Measurements from ENCODE around the gene NOTCH1. TPM values are rescaled to one million over a fixed set of nuclear protein-coding genes. Genes with fewer than 3 reads are reported as not detected.

The NOTCH1 gene
- total RNA-seq, 6 experiments from 2014 or later: 12.1 to 17.1 (median 14.7) TPM

DNA sequence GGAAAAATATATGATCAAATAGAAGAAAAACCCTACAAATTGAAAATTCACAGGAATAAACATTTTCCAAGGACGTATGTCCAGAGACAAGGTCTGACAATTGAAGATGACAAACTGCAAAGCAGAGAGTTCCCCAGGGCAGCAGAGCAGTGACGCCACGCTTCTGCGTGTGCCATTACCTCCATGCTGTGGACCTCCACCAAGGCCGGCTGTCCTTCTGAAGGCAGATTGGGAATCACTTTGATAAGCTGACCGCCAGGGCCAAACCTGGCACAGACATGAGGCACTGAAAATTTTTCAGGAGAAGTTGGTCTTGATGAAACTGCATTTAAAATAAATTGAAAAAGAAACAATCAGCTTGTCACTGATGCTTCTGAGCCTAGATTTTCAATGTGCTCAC is 81.6 kb downstream of the NOTCH1 start:
- no peak for DNase-seq
- Mint-ChIP-seq H3K9me3 (no peaks in the 10 kb centered on the region), H3K4me1 (ENCODE audit: low read depth) (no peaks in the 10 kb centered on the region), H3K27me3 (ENCODE audit: insufficient read depth) (peaks cover 2% of the 10 kb centered on the region), H3K27ac (no peak overlapping the region), H3K36me3 (ENCODE audit: low read depth) (peaks cover 29% of the 10 kb centered on the region), H3K4me3 (no peak overlapping the region)
- TF ChIP-seq, protein P1, sequence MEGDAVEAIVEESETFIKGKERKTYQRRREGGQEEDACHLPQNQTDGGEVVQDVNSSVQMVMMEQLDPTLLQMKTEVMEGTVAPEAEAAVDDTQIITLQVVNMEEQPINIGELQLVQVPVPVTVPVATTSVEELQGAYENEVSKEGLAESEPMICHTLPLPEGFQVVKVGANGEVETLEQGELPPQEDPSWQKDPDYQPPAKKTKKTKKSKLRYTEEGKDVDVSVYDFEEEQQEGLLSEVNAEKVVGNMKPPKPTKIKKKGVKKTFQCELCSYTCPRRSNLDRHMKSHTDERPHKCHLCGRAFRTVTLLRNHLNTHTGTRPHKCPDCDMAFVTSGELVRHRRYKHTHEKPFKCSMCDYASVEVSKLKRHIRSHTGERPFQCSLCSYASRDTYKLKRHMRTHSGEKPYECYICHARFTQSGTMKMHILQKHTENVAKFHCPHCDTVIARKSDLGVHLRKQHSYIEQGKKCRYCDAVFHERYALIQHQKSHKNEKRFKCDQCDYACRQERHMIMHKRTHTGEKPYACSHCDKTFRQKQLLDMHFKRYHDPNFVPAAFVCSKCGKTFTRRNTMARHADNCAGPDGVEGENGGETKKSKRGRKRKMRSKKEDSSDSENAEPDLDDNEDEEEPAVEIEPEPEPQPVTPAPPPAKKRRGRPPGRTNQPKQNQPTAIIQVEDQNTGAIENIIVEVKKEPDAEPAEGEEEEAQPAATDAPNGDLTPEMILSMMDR (IDR thresholded peaks at IDR 0.05): no peak

DNA sequence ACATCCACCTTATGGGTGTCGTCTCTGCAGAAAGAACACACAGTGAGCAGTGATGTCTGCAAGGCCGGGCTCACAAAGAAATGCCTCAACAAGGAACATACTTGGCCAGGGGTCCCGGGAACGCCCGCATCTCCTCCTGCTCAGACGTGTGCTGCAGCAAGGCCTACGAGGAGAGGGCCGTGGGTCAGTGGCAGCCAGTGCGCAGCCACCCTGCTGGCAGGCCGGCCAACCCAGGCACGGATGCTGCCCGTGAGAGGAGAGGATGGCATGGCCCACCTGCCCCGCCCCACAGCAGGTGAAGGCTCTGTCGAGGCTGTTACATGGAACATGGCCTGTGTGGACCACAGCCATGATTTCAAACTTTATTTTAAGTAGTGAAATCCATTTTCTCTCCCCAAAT is 82.3 kb downstream of the NOTCH1 start:
- Mint-ChIP-seq H3K4me1 (ENCODE audit: low read depth) (no peaks in the 10 kb centered on the region), H3K27me3 (ENCODE audit: insufficient read depth) (peaks cover 5% of the 10 kb centered on the region), H3K9me3 (no peaks in the 10 kb centered on the region), H3K36me3 (ENCODE audit: low read depth) (peaks cover 33% of the 10 kb centered on the region), H3K4me3 (no peak overlapping the region), H3K27ac (no peak overlapping the region)
- TF ChIP-seq, protein P1 (IDR thresholded peaks at IDR 0.05): no peak
- DNase-seq: no peak

DNA sequence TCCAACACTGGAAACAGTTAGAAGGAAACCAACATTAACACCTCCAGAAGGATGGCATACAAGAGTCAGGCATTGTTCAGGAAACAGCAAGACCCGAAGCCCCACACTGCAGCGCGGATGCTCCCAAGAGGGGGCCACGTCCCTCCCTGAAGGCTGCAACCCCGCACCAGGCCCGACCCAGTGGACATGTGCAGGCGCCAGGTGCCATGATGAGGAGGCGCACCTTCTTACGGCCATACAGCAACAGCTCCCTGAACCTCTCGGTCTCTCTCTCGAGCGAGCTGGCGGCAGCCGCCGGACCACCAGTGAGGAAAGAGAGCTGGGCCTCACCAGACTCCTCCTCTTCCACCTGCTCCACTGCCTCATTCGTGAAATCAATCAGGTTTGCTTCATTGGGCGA is 83.2 kb downstream of the NOTCH1 start:
- no peaks in the 10 kb centered on the region for H3K4me1 Mint-ChIP-seq (ENCODE audit: low read depth)
- H3K27ac Mint-ChIP-seq: no peak overlapping the region
- TF ChIP-seq, protein P1 (IDR thresholded peaks at IDR 0.05): no peak
- DNase-seq: no peak
- H3K9me3 Mint-ChIP-seq: no peaks in the 10 kb centered on the region
- no peak overlapping the region for H3K4me3 Mint-ChIP-seq
- H3K27me3 Mint-ChIP-seq (ENCODE audit: insufficient read depth): peaks cover 5% of the 10 kb centered on the region
- peaks cover 33% of the 10 kb centered on the region for H3K36me3 Mint-ChIP-seq (ENCODE audit: low read depth)

DNA sequence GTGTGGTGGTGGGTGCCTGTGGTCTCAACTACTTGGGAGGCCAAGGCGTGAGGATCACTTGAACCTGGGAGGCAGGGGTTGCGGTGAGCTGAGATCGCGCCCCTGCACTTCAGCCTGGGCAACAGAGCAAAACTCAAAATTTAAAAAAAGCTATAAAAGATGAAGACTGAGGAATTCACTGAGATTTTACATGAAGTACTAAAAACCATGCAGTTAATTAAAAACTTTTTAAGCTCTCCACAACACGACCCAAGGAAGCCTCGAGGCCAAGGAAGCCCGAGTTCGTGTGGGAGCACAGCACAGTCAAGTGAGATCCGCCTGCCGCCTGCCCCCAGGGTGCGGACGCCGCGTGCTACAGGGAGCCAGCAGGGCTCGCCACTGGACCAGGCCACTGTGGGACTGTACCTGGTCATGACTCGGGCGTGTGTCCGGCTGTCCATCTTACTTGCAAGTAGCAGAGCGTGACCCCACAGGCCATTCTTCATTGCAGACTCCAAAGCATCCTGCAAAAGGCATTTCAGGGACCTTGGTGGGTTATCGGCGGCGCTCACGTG is 85.0 kb downstream of the NOTCH1 start:
- DNase-seq: no peak
- Mint-ChIP-seq H3K27me3 (ENCODE audit: insufficient read depth) (peaks cover 5% of the 10 kb centered on the region), H3K4me3 (no peak overlapping the region), H3K9me3 (no peaks in the 10 kb centered on the region), H3K36me3 (ENCODE audit: low read depth) (peaks cover 28% of the 10 kb centered on the region), H3K4me1 (ENCODE audit: low read depth) (no peaks in the 10 kb centered on the region), H3K27ac (no peak overlapping the region)
- TF ChIP-seq, protein P1 (IDR thresholded peaks at IDR 0.05): no peak

DNA sequence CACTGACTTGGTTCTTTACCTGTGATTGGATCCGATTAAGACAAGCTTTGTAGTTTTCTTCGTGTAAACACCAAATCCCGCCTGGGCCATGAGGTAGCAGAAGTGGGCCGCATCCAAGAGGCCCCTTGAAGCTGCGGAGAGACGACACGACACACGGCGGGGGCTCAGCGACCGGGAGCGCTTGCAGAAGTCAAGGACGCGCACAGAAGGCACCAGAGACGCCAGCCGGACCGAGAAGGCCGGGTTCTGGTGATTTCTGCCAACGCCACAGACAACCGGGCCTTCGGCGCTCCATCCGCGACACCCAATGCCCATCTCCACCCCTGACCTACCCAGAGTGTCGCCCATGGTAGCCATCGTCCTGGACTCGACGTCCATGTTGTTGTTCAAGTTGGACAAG is 86.4 kb downstream of the NOTCH1 start:
- DNase-seq: no peak
- H3K4me1 Mint-ChIP-seq (ENCODE audit: low read depth): no peaks in the 10 kb centered on the region
- TF ChIP-seq, protein P1 (IDR thresholded peaks at IDR 0.05): no peak
- H3K27ac Mint-ChIP-seq: no peak overlapping the region
- peaks cover 22% of the 10 kb centered on the region; the same call in 1 of the 2 replicates for H3K36me3 Mint-ChIP-seq (ENCODE audit: low read depth)
- H3K4me3 Mint-ChIP-seq: no peak overlapping the region
- peaks cover 5% of the 10 kb centered on the region; the same call in 1 of the 2 replicates for H3K27me3 Mint-ChIP-seq (ENCODE audit: insufficient read depth)
- H3K9me3 Mint-ChIP-seq: no peaks in the 10 kb centered on the region

All from HFFc6 (cell line).